GM19023 (cell line): Measurements from ENCODE around the gene FAIM2.
"Not testable (repeated sequence)": the region's sequence is repeated elsewhere in the genome, so short reads cannot be mapped to it uniquely, and the experiment has no call there.

Source experiments
- ATAC-seq: cut with Tn5 transposase; IDR thresholded peaks from one replicate; pipeline ENCODE4 v1.9.1; 2021; ENCODE audit warnings: mild to moderate bottlenecking, moderate library complexity; ENCODE audit not compliant: unreplicated experiment

Gene FAIM2

DNA sequence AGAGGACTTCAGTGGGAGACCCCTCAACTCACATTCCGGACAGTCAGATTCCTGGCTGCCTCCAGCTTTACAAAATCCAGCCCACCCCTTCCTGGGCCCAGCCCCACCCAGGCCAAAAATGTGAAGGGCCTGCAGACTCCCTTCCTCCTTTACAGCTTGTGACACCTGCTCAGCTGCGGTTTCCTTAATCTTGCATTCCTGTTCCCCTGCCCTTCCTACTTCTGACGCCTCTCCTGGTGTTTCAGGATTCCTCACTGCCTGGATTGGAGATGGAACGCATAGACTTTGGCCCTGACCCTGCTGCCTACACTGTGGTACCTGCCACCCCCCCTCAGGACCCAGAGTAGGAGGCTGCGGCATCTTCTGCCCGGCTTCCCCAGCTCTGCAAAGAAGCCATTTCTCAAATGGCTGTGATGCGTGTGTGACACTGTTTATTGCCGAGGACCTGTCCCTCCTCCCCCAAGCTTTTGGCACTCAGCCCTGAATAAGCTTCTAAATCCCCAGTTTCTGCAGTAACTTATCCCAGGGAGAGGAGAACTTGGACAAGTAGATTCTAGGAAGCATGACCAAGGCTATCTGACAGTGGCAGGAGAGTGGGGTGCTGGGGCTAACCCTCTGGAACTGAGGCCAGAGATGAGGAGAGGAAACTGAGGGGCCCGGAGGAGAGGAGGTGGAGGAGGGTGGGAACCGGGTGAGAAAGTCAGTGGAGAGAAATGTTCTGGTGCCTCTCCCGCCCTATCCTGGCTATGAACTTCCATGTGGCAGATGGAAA, 35.9 kb downstream of the FAIM2 start:
- ATAC-seq, result no peak

GRCh38 chr12:49866859-49867569, 36.7 kb downstream of the FAIM2 start:
- no peak for ATAC-seq

- ATAC-seq, result no peak
Measured at GRCh38 chr12:49865782-49866135, 37.9 kb downstream of the FAIM2 start.

DNA sequence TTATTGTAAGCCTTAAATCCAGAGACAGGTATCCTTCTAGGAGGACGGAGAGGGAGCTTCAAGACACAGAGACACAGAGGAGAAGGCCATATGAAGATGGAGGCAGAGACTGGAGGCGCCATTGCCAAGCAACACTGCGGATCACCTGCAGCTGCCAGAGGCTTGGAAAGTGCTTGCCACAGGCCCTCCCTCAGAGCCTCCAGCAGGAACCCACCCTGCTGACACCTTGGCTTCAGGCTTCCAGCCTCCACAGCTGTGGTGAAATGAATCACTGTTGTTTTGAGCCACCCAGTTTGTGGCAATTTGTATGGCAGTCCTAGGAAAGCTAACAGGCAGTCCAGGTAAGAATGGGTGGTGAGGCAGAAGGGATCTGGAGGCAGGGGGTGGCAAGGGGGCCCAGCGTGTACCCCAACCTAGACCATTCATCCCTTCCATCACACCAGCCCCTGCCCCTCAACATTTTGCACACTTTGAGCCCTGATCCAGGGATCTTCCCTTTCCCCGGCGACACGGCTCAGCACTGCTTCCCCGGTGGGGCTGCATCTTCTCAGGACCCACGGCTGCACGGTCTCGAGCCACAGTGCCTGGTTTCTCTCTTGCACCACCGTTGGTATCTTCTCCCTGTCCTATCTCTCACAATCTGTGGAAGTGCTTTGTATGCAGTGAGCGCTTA, 38.5 kb downstream of the FAIM2 start:
- no peak for ATAC-seq

GRCh38 chr12:49864798-49865090, 39.0 kb downstream of the FAIM2 start:
- no peak for ATAC-seq

GRCh38 chr12:49863946-49864797, 39.5 kb downstream of the FAIM2 start:
- ATAC-seq, result no peak

DNA sequence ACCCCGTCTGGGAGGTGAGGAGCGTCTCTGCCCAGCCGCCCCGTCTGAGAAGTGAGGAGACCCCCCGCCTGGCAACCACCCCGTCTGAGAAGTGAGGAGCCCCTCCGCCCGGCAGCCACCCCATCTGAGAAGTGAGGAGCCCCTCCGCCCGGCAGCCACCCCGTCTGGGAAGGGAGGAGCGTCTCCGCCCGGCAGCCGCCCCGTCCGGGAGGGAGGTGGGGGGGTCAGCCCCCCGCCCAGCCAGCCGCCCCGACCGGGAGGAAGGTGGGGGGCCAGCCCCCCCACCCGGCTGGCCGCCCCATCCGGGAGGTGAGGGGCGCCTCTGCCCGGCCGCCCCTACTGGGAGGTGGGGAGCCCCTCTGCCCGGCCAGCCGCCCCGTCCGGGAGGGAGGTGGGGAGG, 42.8 kb downstream of the FAIM2 start:
- not testable (repeated sequence) for ATAC-seq

GRCh38 chr12:49855890-49856289, 47.8 kb downstream of the FAIM2 start:
- not testable (repeated sequence) for ATAC-seq

GRCh38 chr12:49854976-49855375, 48.7 kb downstream of the FAIM2 start:
- ATAC-seq, result no peak

DNA sequence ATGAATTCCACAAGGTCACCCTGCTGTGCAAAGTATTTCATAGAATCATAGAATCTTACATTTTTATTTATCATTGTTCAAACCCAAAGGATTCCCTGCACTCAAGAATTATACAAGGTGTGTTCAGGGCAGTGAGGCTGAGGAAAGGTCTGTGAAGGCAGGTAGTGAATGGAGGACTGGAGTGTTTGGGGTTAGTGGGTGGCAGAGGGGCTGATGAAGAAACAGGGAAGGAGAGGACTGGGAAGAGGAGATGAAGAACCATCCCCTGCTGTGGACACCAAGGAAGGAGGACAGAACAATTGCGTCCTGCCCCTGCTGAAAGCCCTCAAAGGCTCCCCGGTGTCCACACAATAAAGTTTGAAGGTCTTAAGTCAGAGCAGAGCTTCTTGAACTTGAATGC, 50.0 kb downstream of the FAIM2 start:
- ATAC-seq, result no peak

DNA sequence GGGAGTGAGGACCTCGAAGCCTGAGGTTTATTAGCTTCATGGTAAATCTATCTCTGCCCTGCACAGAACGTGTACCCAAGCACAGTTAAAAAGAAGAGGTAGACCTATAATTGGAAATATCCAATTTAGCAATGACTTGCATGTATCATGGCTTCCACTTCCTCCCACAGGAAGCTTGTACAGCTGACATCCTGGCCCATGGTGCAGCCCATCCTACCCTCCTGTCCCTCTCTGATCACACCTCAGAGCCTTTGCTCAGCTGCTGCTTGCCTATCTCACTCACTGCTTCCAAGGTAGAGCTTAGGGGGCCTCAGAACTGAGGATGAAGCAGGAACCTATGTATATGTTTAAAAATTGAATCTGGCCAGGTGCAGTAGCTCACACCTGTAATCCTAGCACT, 56.5 kb downstream of the FAIM2 start:
- ATAC-seq, result no peak

DNA sequence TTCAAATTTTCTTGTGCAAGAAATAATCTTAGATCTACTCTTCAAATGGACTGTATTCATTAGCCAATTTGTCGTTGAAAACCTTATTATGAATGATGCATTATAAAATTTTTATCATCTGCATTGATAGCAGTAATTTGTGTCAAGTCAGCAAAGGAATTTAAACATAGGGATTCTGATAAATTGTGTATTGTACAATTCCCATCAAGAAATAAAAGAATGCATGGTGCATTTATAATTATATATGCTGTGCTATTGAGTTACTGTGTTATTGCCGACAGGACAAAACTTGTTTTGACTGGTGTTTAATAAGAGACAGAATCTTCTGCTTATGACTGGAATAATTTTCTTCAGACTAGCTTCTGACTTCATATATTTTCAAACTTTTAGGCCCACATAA, 57.7 kb downstream of the FAIM2 start:
- ATAC-seq, result no peak

DNA sequence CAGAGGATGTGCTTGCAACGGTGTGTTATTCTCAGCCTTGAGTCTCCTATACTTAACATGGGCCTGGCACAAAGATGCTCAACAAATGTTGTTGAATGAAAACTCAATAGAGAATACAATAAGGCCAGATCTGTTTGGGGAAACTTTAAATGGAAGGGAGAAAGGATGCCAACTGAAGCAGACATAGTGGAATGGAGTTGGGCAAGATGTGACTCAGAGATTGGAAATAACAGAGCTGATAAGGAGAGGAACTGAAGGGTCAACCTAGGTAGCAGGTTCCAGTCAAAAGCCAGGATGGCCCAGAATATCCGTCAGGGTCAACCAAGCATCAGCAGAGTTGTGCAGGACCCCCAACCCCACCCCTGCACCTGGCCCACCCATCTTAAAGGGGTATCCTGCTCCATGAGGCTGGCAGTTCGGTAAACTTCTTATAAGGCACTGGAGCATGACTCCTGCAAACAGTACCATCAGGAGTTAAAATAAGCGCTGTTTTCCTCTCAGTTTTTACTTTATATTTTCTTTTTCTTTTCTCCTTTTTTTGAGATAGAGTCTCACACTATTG, 59.7 kb downstream of the FAIM2 start:
- no peak for ATAC-seq

GRCh38 chr12:49843411-49843810, 60.3 kb downstream of the FAIM2 start:
- ATAC-seq, result no peak

DNA sequence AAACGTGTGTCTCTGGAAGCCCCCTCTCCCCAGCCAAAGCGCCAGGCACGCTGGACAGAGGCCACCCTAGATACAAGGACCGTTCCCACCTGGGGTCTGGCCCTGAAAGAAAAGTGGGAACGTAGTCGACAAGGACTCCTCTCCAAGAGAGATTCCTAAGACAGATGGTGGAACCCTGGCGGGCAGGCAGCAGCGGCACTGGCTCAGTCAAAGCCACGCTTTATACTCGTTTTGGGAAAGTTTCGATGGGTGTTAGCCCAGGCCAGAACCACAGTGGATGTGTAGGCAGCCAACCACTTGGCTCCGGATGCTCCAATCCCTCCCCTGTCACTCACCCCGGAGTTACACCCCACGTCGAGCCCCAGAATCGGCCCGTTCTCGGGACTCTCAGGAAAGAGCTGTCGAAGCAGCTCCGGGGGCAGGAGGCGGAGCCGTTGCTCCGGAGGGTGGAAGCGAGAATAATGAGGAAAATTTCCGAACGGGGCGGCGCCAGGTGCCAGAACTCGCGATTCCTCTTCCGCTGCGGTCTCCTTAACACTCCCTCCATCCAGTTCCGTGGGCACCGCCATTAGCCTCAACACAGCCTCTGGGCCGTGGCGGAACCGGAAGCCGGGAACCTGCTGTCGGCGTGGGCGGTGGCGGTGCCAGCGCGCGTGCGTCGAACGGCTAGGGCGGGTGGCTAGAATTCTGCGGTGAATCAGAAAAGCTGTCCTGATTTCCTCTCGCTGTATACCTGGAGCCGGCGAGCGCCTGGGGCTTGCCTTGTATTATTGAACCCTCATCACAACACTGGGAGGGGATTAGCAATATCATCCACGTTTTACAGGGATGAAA, 61.0 kb downstream of the FAIM2 start, which contains the start of gene BCDIN3D:
BCDIN3D (minus strand) TSS at position 588 of the 834 bp plus-strand sequence; CDS start at position 569, 19 bp downstream.
- peak; percentile 87 for ATAC-seq

- ATAC-seq, result no peak
Measured at GRCh38 chr12:49838973-49839633, 64.6 kb downstream of the FAIM2 start.

DNA sequence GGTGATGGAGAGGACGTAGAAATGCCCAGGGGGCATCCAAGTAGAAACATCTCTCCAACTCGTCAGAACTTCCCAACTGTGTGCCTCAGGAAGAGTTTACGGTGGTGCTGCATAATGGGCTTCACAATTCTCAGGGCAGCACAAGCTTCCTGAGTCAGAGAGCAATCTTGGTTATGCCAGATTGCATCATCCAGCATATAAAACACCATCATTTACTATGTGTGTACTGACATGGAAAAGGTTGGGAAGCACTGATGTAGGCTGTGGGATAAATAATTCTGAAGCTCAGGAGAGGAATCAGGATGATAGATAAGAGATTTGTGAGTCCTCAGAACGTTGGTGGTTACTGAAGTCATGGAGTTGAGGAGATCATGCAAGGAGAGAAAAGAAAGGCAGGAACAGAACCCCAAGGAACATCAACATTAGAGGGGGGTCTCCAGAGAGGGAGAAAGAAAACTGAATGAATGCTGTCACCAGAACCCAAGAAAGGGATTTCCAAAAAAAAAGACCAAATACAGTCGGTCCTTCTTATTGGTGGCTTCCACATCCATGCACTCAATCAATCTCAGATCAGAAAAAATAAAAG, 70.8 kb downstream of the FAIM2 start:
- ATAC-seq, result no peak

- no peak for ATAC-seq
Measured at GRCh38 chr12:49831717-49832116, 72.0 kb downstream of the FAIM2 start.
